PFSK-1 (cell line): ENCODE measurements around the gene NXPE3.

Experiments
- FOXP2 ChIP-seq: optimal IDR thresholded peaks from 2 replicates; pipeline ENCODE3; 2011; ENCODE audit warnings: borderline replicate concordance, control low read depth, inconsistent platforms; ENCODE audit not compliant: insufficient read depth; ENCODE audit errors: extremely low read length, extremely low read depth
- POLR2AphosphoS5 ChIP-seq: IDR thresholded peaks from 2 replicates; pipeline ENCODE4 v1.6.1; 2012; ENCODE audit warnings: low read depth, mild to moderate bottlenecking, control low read depth, low read length, moderate library complexity
- SIN3A ChIP-seq: IDR thresholded peaks from 2 replicates; pipeline ENCODE4 v1.6.1; 2012; ENCODE audit warnings: mild to moderate bottlenecking, low read length, moderate library complexity, borderline replicate concordance; ENCODE audit not compliant: insufficient read depth
- TAF1 ChIP-seq: IDR thresholded peaks from 2 replicates; pipeline ENCODE4 v1.6.1; 2012; ENCODE audit warnings: low read length, control low read depth, borderline replicate concordance; ENCODE audit not compliant: insufficient read depth
- TF ChIP-seq, protein P1 (sequence below), 2 experiments: IDR thresholded peaks; 2 replicates each; pipeline versions ENCODE4 v1.6.1 to v1.8.0; 2011 to 2012; ENCODE audit warnings: low read depth in 2 of 2, low read length in 2 of 2, control low read depth in 1 of 2, inconsistent platforms in 1 of 2, mild to moderate bottlenecking in 1 of 2, moderate library complexity in 1 of 2; ENCODE audit not compliant: insufficient read depth in 1 of 2

Gene NXPE3

GRCh38 chr3:101806491-101806890 lies 27.5 kb downstream of the NXPE3 start:
- TF ChIP-seq TAF1 (no peak), FOXP2 (no peak), POLR2AphosphoS5 (no peak), SIN3A (no peak)
- TF ChIP-seq, protein P1, sequence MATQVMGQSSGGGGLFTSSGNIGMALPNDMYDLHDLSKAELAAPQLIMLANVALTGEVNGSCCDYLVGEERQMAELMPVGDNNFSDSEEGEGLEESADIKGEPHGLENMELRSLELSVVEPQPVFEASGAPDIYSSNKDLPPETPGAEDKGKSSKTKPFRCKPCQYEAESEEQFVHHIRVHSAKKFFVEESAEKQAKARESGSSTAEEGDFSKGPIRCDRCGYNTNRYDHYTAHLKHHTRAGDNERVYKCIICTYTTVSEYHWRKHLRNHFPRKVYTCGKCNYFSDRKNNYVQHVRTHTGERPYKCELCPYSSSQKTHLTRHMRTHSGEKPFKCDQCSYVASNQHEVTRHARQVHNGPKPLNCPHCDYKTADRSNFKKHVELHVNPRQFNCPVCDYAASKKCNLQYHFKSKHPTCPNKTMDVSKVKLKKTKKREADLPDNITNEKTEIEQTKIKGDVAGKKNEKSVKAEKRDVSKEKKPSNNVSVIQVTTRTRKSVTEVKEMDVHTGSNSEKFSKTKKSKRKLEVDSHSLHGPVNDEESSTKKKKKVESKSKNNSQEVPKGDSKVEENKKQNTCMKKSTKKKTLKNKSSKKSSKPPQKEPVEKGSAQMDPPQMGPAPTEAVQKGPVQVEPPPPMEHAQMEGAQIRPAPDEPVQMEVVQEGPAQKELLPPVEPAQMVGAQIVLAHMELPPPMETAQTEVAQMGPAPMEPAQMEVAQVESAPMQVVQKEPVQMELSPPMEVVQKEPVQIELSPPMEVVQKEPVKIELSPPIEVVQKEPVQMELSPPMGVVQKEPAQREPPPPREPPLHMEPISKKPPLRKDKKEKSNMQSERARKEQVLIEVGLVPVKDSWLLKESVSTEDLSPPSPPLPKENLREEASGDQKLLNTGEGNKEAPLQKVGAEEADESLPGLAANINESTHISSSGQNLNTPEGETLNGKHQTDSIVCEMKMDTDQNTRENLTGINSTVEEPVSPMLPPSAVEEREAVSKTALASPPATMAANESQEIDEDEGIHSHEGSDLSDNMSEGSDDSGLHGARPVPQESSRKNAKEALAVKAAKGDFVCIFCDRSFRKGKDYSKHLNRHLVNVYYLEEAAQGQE (IDR thresholded peaks at IDR 0.05; ENCODE audit: insufficient read depth in 1 of 2, low read depth in 2 of 2, low read length in 2 of 2): no peak

- TF ChIP-seq FOXP2 (no peak), SIN3A (no peak), POLR2AphosphoS5 (no peak), TAF1 (no peak)
- TF ChIP-seq, protein P1 (IDR thresholded peaks at IDR 0.05; ENCODE audit: insufficient read depth in 1 of 2, low read depth in 2 of 2, low read length in 2 of 2): no peak
These were observed 28.9 kb downstream of the NXPE3 start for GRCh38 chr3:101807888-101808287.

DNA sequence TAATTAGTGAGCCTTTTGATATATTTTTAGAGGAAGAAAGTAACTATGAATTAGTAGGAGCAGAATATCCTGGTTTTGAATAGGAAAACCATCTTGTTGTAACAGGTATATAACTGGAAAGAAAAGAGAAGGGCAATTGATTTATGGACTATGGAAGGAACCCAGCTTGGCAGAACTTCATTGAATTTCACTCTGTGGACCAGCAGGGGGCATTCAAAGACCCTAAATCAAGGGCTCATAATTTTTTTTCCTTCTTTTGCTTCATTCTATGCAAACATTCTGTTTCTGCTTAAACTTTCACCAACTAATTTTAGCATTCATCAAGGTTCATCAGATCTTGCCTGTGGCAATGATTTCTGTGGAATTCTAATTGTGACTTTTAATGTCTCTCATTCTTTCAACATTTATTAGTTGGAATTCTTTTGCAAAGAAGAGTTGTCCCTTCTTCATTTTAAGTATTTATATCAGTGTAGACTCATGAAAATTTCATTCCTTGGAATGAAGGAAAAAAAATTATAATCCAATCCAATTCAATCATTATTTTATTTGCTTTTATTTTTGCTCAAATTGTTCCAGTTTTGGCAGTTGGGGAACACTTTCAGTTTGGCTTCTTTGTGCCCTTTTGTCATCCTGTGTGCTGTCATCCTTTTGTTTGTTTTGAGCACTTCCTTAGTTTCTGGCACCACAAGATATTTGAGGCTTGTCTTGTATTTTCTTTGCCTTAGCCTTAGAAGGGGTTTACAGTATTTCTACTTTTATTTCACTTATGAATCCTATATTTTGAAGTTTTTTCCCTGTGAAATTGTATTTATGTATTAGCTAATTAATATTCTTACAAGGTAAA lies 30.4 kb downstream of the NXPE3 start:
- TF ChIP-seq FOXP2: no peak
- TF ChIP-seq, protein P1 (IDR thresholded peaks at IDR 0.05; ENCODE audit: insufficient read depth in 1 of 2, low read depth in 2 of 2, low read length in 2 of 2): no peak
- no peak for TF ChIP-seq SIN3A
- no peak for TF ChIP-seq POLR2AphosphoS5
- no peak for TF ChIP-seq TAF1

DNA sequence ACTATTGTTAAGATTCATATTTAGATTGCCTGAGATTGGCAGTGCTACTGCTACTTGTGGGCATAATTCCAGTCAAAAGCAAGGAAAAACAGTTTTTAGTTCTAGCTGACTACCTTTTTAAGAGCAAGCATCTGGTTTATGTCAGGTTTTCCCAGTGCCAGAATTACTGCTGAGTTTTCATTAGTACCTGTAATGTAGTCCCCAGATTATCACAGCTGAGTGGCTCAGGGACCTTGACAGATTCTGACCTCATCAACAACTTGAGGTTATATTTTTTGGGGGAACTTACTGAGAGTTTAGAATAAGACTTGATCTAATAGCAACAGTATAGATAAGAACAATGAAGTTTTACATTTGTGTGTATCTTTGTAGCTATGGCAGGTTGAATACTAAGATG lies 31.0 kb downstream of the NXPE3 start:
- no peak for TF ChIP-seq FOXP2
- TF ChIP-seq, protein P1 (IDR thresholded peaks at IDR 0.05; ENCODE audit: insufficient read depth in 1 of 2, low read depth in 2 of 2, low read length in 2 of 2): no peak

- TF ChIP-seq SIN3A: no peak
- no peak for TF ChIP-seq TAF1
- TF ChIP-seq FOXP2: no peak
- TF ChIP-seq POLR2AphosphoS5: no peak
- TF ChIP-seq, protein P1 (IDR thresholded peaks at IDR 0.05; ENCODE audit: insufficient read depth in 1 of 2, low read depth in 2 of 2, low read length in 2 of 2): no peak
These were observed 32.9 kb downstream of the NXPE3 start for GRCh38 chr3:101811875-101812274.
